ENCODE results near the gene MRPL11. TPM values are rescaled to one million over a fixed set of nuclear protein-coding genes. Genes with fewer than 3 reads are reported as not detected.

Gene MRPL11
- total and polyA plus RNA-seq, 2 donors (not counting 1 experiment from before 2014, with no cell fraction given), result 25.5 to 26.7 TPM

GRCh38 chr11:66417000-66417399 lies 21.6 kb downstream of the MRPL11 start:
- H4K20me1 ChIP-seq (ENCODE audit: control insufficient read depth, insufficient read depth, low read length, poor library complexity, severe bottlenecking), result peaks cover 7% of the 10 kb centered on the region
- WGBS (ENCODE audit: insufficient coverage), result 54% methylated on average over 5 of the region's 11 CpGs
- no peak for DNase-seq

DNA sequence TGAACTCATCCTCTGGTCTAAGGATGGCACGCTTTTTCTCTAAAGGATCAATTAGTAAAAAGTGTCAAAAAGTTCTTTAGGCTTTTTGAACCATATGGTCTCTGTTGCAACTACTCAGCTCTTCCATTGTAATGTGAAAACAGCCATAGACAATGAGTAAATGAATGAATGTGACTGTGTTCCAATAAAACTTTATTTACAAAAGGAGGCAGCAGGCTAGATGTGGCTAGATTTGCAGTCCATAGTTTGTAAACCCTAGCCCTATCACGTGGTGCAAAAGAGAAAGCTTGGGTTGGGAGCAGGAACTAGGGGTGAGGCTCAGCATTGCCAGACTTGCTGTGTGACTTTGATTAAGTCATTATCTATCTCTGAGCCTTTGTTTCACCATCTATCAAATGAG lies 23.2 kb downstream of the MRPL11 start:
- Mint-ChIP-seq H3K27me3 (peaks cover 78% of the 10 kb centered on the region), H3K27ac (no peak overlapping the region), H3K4me1 (peaks cover 3% of the 10 kb centered on the region), H3K9me3 (ENCODE audit: insufficient read depth) (no peaks in the 10 kb centered on the region), H3K4me3 (no peak overlapping the region)
- DNase-seq (no peak), ATAC-seq (ENCODE audit: low read depth) (no peak)
- Histone ChIP-seq H4K20me1 (ENCODE audit: control insufficient read depth, insufficient read depth, low read length, poor library complexity, severe bottlenecking) (no peaks in the 10 kb centered on the region), H3K27me3 (replicated peaks in 1 of 4; ENCODE audit: control extremely low read depth in 1 of 4, control insufficient read depth in 3 of 4, insufficient read depth in 4 of 4, low read length in 3 of 4) (peaks cover 0 to 83% (median 54%) of the 10 kb centered on the region in 4 experiments), H3K4me1 (ENCODE audit: control insufficient read depth in 2 of 2, insufficient read depth in 2 of 2, low read length in 2 of 2) (peaks cover 0 to 16% of the 10 kb centered on the region in 2 donors), H3K4me2 (replicated peaks; ENCODE audit: low read depth, low read length, poor library complexity, severe bottlenecking) (no peak overlapping the region), H2AFZ (ENCODE audit: insufficient read depth, low read depth, low read length, poor library complexity, severe bottlenecking) (no peak overlapping the region), H3K9ac (ENCODE audit: low read length) (no peak overlapping the region), H3K9me3 (ENCODE audit: control extremely low read depth in 1 of 3, control insufficient read depth in 2 of 3, insufficient read depth in 1 of 3, low read length in 2 of 3) (peaks cover 0 to 21% (median 0%) of the 10 kb centered on the region in 3 donors), H3K36me3 (replicated peaks in 1 of 2; ENCODE audit: control extremely low read depth in 1 of 2, control insufficient read depth in 1 of 2, extremely low read depth in 1 of 2, insufficient read depth in 2 of 2, low read length in 1 of 2) (no peaks in the 10 kb centered on the region), H3K79me2 (ENCODE audit: control insufficient read depth, insufficient read depth, low read length) (no peaks in the 10 kb centered on the region), H3K27ac (ENCODE audit: low read length in 2 of 2) (no peak overlapping the region), H3K4me3 (ENCODE audit: control extremely low read depth in 1 of 5, extremely low read depth in 1 of 5, insufficient read depth in 1 of 5, low read depth in 2 of 5, low read length in 4 of 5) (no peak overlapping the region)
- intact Hi-C loops (cut with micrococcal nuclease), result no loop called here
- POLR2A ChIA-PET, result no interaction called here
- CTCF ChIA-PET, result interaction anchor here (1.0 to 2.2 kb wide), 4 partner anchors 8 to 265 kb away, joined by 3 to 9 read pairs (median 4); no protein-coding TSS in a partner anchor
- TF ChIP-seq, protein P1, sequence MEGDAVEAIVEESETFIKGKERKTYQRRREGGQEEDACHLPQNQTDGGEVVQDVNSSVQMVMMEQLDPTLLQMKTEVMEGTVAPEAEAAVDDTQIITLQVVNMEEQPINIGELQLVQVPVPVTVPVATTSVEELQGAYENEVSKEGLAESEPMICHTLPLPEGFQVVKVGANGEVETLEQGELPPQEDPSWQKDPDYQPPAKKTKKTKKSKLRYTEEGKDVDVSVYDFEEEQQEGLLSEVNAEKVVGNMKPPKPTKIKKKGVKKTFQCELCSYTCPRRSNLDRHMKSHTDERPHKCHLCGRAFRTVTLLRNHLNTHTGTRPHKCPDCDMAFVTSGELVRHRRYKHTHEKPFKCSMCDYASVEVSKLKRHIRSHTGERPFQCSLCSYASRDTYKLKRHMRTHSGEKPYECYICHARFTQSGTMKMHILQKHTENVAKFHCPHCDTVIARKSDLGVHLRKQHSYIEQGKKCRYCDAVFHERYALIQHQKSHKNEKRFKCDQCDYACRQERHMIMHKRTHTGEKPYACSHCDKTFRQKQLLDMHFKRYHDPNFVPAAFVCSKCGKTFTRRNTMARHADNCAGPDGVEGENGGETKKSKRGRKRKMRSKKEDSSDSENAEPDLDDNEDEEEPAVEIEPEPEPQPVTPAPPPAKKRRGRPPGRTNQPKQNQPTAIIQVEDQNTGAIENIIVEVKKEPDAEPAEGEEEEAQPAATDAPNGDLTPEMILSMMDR (IDR thresholded peaks at IDR 0.05), result no peak
- TF ChIP-seq EZH2 (IDR thresholded peaks at IDR 0.05; ENCODE audit: borderline replicate concordance, insufficient read depth, low read depth, low read length, poor library complexity, severe bottlenecking), result no peak
- WGBS (ENCODE audit: insufficient coverage), result no CpG with 5 or more reads among the region's 2 CpGs

More at GRCh38 chr11:66417000-66417399, 21.6 kb downstream of the MRPL11 start:
- Histone ChIP-seq H3K9me3 (ENCODE audit: control extremely low read depth in 1 of 3, control insufficient read depth in 2 of 3, insufficient read depth in 1 of 3, low read length in 2 of 3) (peaks cover 0 to 37% (median 3%) of the 10 kb centered on the region in 3 donors), H3K4me1 (ENCODE audit: control insufficient read depth in 2 of 2, insufficient read depth in 2 of 2, low read length in 2 of 2) (peaks cover 8 to 16% of the 10 kb centered on the region in 2 donors), H2AFZ (ENCODE audit: insufficient read depth, low read depth, low read length, poor library complexity, severe bottlenecking) (no peak overlapping the region), H3K27ac (ENCODE audit: low read length in 2 of 2) (no peak overlapping the region), H3K4me3 (ENCODE audit: control extremely low read depth in 1 of 5, extremely low read depth in 1 of 5, insufficient read depth in 1 of 5, low read depth in 2 of 5, low read length in 4 of 5) (no peak overlapping the region), H3K27me3 (replicated peaks in 1 of 4; ENCODE audit: control extremely low read depth in 1 of 4, control insufficient read depth in 3 of 4, insufficient read depth in 4 of 4, low read length in 3 of 4) (peaks cover 0 to 78% (median 52%) of the 10 kb centered on the region in 4 experiments), H3K36me3 (replicated peaks in 1 of 2; ENCODE audit: control extremely low read depth in 1 of 2, control insufficient read depth in 1 of 2, extremely low read depth in 1 of 2, insufficient read depth in 2 of 2, low read length in 1 of 2) (no peaks in the 10 kb centered on the region), H3K4me2 (replicated peaks; ENCODE audit: low read depth, low read length, poor library complexity, severe bottlenecking) (no peak overlapping the region), H3K9ac (ENCODE audit: low read length) (no peak overlapping the region), H3K79me2 (ENCODE audit: control insufficient read depth, insufficient read depth, low read length) (no peaks in the 10 kb centered on the region)
- Mint-ChIP-seq H3K27me3 (peaks cover 70% of the 10 kb centered on the region), H3K9me3 (ENCODE audit: insufficient read depth) (no peaks in the 10 kb centered on the region), H3K4me1 (peaks cover 3% of the 10 kb centered on the region), H3K27ac (no peak overlapping the region), H3K4me3 (no peak overlapping the region)
- TF ChIP-seq, protein P1 (IDR thresholded peaks at IDR 0.05), result no peak
- TF ChIP-seq EZH2 (IDR thresholded peaks at IDR 0.05; ENCODE audit: borderline replicate concordance, insufficient read depth, low read depth, low read length, poor library complexity, severe bottlenecking), result no peak
- POLR2A ChIA-PET, result no interaction called here
- CTCF ChIA-PET, result interaction anchor here (1.5 to 2.2 kb wide), 3 partner anchors 9 to 262 kb away, joined by 4 to 10 read pairs (median 9); no protein-coding TSS in a partner anchor
- intact Hi-C loops (cut with micrococcal nuclease), result no loop called here
- ATAC-seq (ENCODE audit: low read depth), result no peak
